ENCODE results near the gene PTPRD. TPM values are rescaled to one million over a fixed set of nuclear protein-coding genes. Genes with fewer than 3 reads are reported as not detected.
"Not testable (repeated sequence)": the region's sequence is repeated elsewhere in the genome, so short reads cannot be mapped to it uniquely, and the experiment has no call there.

Gene PTPRD
- total RNA-seq, 1 experiment from 2014 or later = not detected

DNA sequence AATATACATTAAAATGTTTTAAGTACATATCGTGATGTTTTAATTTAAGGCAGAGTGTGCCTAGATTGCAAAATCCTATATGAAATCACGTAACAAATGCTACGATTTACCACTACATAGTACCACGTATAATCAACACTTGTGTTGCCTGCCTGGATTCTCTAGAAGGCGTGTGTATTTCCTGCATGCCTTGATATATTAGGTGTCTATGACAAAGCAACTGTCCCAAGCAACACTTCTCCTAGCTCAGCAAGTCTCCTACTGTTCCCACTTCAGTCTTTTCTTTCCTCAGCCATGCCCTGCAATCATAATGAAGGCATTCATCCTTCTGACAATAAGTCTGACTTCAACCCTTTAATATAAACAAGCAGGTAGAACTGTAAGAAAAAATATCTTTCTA, 89.6 kb downstream of the PTPRD start:
- POLR2A ChIA-PET = no interaction called here

GRCh38 chr9:10512144-10512543, 100.7 kb downstream of the PTPRD start:
- Mint-ChIP-seq H3K9me3 (ENCODE audit: unreplicated experiment) (peaks cover 5% of the 10 kb centered on the region), H3K27ac (ENCODE audit: low read depth, unreplicated experiment) (no peak overlapping the region), H3K4me1 (ENCODE audit: insufficient read depth, unreplicated experiment) (no peaks in the 10 kb centered on the region), H3K4me3 (ENCODE audit: unreplicated experiment) (no peak overlapping the region), H3K27me3 (ENCODE audit: insufficient read depth, unreplicated experiment) (no peaks in the 10 kb centered on the region), H3K36me3 (ENCODE audit: insufficient read depth, unreplicated experiment) (no peaks in the 10 kb centered on the region)
- CTCF ChIA-PET = no interaction called here
- no peak for TF ChIP-seq CTCF (IDR thresholded peaks at IDR 0.05; ENCODE audit: unreplicated experiment)
- POLR2A ChIA-PET = no interaction called here
- BruUV-seq (replicated peaks) = no TSS peak
- DNase-seq (ENCODE audit: unreplicated experiment) = no peak
- intact Hi-C loops (cut with micrococcal nuclease) = no loop called here

More for the DNA sequence above, 89.6 kb downstream of the PTPRD start:
- no peak overlapping the region for H3K4me3 Mint-ChIP-seq (ENCODE audit: unreplicated experiment)
- DNase-seq (ENCODE audit: unreplicated experiment) = no peak
- intact Hi-C loops (cut with micrococcal nuclease) = no loop called here
- H3K27ac Mint-ChIP-seq (ENCODE audit: low read depth, unreplicated experiment) = no peak overlapping the region
- no peaks in the 10 kb centered on the region for H3K36me3 Mint-ChIP-seq (ENCODE audit: insufficient read depth, unreplicated experiment)
- H3K9me3 Mint-ChIP-seq (ENCODE audit: unreplicated experiment) = peaks cover 7% of the 10 kb centered on the region
- no peak for TF ChIP-seq CTCF (IDR thresholded peaks at IDR 0.05; ENCODE audit: unreplicated experiment)
- peaks cover 60% of the 10 kb centered on the region for H3K27me3 Mint-ChIP-seq (ENCODE audit: insufficient read depth, unreplicated experiment)
- H3K4me1 Mint-ChIP-seq (ENCODE audit: insufficient read depth, unreplicated experiment) = no peaks in the 10 kb centered on the region
- no TSS peak for BruUV-seq (replicated peaks)
- CTCF ChIA-PET = no interaction called here

DNA sequence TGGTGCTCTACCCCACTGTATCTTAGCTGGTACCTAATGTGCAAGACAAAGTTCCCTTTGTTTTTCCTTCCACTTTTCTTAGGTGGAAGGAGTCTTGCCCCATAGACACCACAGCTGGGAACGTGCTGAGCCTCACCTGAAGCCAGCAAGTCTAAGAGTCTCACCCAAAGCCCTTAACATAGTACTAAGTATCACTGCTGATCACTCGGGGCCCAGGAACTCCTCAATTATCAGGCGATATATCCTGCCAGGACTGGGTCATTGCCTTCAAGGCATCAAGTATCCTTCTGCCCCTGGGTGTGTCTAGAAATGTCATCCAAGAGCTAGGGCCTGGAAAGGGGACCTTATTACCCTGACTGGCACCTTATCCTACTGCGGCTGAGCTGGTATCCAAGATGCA, 123.9 kb downstream of the PTPRD start:
- CTCF ChIA-PET = no interaction called here
- no peak for DNase-seq (ENCODE audit: unreplicated experiment)
- H3K4me1 Mint-ChIP-seq (ENCODE audit: insufficient read depth, unreplicated experiment) = no peaks in the 10 kb centered on the region
- H3K36me3 Mint-ChIP-seq (ENCODE audit: insufficient read depth, unreplicated experiment) = no peaks in the 10 kb centered on the region
- H3K27me3 Mint-ChIP-seq (ENCODE audit: insufficient read depth, unreplicated experiment) = no peaks in the 10 kb centered on the region
- H3K9me3 Mint-ChIP-seq (ENCODE audit: unreplicated experiment) = peaks cover 7% of the 10 kb centered on the region
- H3K27ac Mint-ChIP-seq (ENCODE audit: low read depth, unreplicated experiment) = no peak overlapping the region
- POLR2A ChIA-PET = no interaction called here
- H3K4me3 Mint-ChIP-seq (ENCODE audit: unreplicated experiment) = no peak overlapping the region
- TF ChIP-seq CTCF (IDR thresholded peaks at IDR 0.05; ENCODE audit: unreplicated experiment) = no peak
- intact Hi-C loops (cut with micrococcal nuclease) = no loop called here
- BruUV-seq (replicated peaks) = no TSS peak

DNA sequence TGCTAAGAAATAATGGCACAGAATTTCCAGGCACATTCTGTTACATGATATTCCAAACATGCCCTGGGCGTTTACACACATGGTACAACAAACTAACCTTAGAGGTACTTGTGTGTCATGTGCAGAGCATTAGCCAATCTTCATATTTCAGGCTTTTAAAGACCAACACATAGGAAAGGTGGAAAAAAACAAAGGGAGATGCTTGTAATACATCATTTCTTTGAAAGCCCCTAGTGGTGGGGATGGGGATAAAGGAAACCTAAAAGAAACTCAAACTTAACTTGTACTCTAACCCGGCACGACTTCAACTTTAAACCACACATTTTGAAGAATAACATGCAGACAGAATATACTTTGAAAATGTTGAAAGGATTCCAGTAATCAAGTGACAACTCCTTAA, 133.6 kb downstream of the PTPRD start:
- peak; percentile 29 for TF ChIP-seq CTCF (IDR thresholded peaks at IDR 0.05; ENCODE audit: unreplicated experiment)
- Mint-ChIP-seq H3K27ac (ENCODE audit: low read depth, unreplicated experiment) (no peak overlapping the region), H3K27me3 (ENCODE audit: insufficient read depth, unreplicated experiment) (peaks cover 49% of the 10 kb centered on the region), H3K9me3 (ENCODE audit: unreplicated experiment) (no peaks in the 10 kb centered on the region), H3K36me3 (ENCODE audit: insufficient read depth, unreplicated experiment) (no peaks in the 10 kb centered on the region), H3K4me1 (ENCODE audit: insufficient read depth, unreplicated experiment) (no peaks in the 10 kb centered on the region), H3K4me3 (ENCODE audit: unreplicated experiment) (no peak overlapping the region)
- no TSS peak for BruUV-seq (replicated peaks)
- POLR2A ChIA-PET = no interaction called here
- CTCF ChIA-PET = interaction anchor here (0.6 to 0.7 kb wide), 2 partner anchors 24 to 1846 kb away, joined by 3 read pairs; no protein-coding TSS in a partner anchor
- intact Hi-C loops (cut with micrococcal nuclease) = no loop called here
- peak; percentile 39 for DNase-seq (ENCODE audit: unreplicated experiment)

GRCh38 chr9:10449201-10449617, 163.6 kb downstream of the PTPRD start:
- POLR2A ChIA-PET; H3K9me3 Mint-ChIP-seq (ENCODE audit: unreplicated experiment); H3K27ac Mint-ChIP-seq (ENCODE audit: low read depth, unreplicated experiment): not testable (repeated sequence)

More at GRCh38 chr9:10449201-10449617, 163.6 kb downstream of the PTPRD start:
- H3K27me3 Mint-ChIP-seq (ENCODE audit: insufficient read depth, unreplicated experiment) = peaks cover 46% of the 10 kb centered on the region
- H3K4me3 Mint-ChIP-seq (ENCODE audit: unreplicated experiment); DNase-seq (ENCODE audit: unreplicated experiment); intact Hi-C loops (cut with micrococcal nuclease); CTCF ChIA-PET; BruUV-seq (replicated peaks); H3K36me3 Mint-ChIP-seq (ENCODE audit: insufficient read depth, unreplicated experiment); H3K4me1 Mint-ChIP-seq (ENCODE audit: insufficient read depth, unreplicated experiment): not testable (repeated sequence)
